ENCODE measurements around the gene P2RX7. TPM values are rescaled to one million over a fixed set of nuclear protein-coding genes. Genes with fewer than 3 reads are reported as not detected.

Gene P2RX7
- total and polyA plus RNA-seq, 8 donors, result 1.5 to 25.6 (median 2.1) TPM

DNA sequence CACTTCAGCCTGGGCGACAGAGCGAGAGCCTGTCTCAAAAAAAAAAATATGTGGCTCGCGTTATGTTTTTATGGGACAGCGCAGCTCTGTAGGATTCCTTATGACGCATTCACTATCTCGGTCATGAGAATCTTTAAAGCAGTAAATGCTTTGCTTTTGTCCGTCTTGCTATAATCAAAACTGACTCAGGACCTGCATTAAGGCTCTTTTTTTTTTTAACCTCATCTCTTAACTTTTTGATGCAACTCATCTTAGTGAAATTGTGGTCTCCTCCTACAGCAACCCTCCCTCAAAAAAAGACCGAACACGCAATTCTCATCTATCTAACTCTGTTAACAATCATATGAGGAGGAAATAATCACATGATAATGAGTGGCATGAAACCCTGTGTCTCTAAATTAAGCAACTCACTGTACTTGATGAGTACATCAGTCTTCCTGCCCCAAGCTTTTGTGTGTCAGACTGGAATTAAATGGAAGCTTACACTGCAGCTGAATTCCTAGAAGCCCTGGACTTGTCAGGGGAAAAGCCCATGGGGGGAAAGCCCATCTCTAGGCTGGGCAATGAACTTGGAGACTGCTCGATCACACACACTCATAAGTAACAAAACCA, 81.6 kb downstream of the P2RX7 start:
- ATAC-seq (peak; percentile 11), DNase-seq (no peak)
- TF ChIP-seq, protein P1, sequence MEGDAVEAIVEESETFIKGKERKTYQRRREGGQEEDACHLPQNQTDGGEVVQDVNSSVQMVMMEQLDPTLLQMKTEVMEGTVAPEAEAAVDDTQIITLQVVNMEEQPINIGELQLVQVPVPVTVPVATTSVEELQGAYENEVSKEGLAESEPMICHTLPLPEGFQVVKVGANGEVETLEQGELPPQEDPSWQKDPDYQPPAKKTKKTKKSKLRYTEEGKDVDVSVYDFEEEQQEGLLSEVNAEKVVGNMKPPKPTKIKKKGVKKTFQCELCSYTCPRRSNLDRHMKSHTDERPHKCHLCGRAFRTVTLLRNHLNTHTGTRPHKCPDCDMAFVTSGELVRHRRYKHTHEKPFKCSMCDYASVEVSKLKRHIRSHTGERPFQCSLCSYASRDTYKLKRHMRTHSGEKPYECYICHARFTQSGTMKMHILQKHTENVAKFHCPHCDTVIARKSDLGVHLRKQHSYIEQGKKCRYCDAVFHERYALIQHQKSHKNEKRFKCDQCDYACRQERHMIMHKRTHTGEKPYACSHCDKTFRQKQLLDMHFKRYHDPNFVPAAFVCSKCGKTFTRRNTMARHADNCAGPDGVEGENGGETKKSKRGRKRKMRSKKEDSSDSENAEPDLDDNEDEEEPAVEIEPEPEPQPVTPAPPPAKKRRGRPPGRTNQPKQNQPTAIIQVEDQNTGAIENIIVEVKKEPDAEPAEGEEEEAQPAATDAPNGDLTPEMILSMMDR (IDR thresholded peaks at IDR 0.05), result no peak
- Histone ChIP-seq H3K27ac (peak overlapping the region; percentile 70 to 84), H3K4me1 (peaks cover 16 to 57% of the 10 kb centered on the region in 2 donors), H3K27me3 (no peaks in the 10 kb centered on the region), H3K36me3 (peaks cover 0 to 32% of the 10 kb centered on the region in 2 donors), H3K4me3 (peak overlapping the region in 1 of 2 donors; percentile 11), H3K9me3 (no peaks in the 10 kb centered on the region)
- intact Hi-C loops (cut with DNase I), result no loop called here

DNA sequence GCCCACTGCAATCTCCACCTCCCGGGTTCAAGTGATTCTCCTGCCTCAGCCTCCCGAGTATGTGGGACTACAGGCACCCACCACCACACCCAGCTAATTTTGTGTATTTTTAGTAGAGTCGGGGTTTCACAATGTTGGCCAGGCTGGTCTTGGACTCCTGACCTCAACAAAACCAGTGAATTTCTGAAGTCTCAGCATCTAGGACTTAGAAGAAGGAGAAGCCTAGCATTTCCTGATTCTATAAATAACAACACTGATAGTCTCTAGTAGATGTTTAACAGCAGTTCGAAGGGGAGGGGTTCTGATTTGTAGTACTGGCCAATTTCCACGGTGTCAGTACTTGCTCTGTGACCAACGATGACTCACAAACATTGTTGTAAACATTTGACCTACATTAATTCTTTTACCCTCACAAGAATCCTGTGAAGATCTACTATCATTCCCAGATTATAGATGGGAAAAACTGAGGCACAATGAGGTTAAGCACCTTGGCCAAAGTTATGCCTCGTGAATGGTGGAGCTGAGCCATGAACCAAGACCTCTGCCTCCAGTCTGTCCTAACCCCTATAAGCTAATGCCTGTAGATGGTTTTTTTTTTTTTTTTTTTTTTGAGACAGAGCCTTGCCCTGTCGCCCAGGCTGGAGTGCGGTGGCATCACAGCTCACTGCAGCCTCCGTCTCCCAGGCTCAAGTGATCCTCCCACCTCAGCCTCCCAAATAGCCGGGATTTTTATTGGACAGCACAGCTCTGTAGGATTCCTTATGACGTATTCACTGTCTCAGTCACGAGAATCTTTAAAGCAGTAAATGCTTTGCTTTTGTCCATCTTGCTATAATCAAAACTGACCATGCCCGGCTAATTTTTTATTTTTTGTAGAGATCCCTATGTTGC, 82.4 kb downstream of the P2RX7 start:
- intact Hi-C loops (cut with DNase I), result no loop called here
- TF ChIP-seq, protein P1 (IDR thresholded peaks at IDR 0.05), result no peak
- DNase-seq, result peak in 2 of 4 donors; percentile 18 to 63

DNA sequence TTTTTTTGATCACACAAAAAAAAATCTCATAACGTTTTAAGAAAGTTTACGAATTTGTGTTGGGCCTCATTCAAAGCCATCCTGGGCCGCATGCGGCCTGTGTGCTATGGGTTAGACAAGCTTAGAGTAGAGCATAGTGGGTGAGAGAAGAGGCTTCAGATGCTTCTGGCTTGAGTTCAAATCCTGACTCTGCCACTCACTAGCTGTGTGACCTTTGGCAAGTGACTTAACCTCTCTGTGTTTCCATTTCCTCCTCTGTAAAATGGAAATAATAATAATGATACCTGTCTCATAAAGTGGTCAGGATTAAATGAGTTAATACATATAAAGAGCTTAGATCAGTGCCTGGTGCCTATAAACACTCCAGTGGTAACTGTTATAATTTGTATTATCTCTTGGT, 83.4 kb downstream of the P2RX7 start:
- ATAC-seq (no peak), DNase-seq (peak in 1 of 4 donors; percentile 37)
- Histone ChIP-seq H3K4me1 (peaks cover 9 to 50% of the 10 kb centered on the region in 2 donors), H3K27ac (no peak overlapping the region), H3K27me3 (no peaks in the 10 kb centered on the region), H3K9me3 (no peaks in the 10 kb centered on the region), H3K4me3 (no peak overlapping the region), H3K36me3 (peaks cover 0 to 43% of the 10 kb centered on the region in 2 donors)
- intact Hi-C loops (cut with DNase I), result no loop called here
- TF ChIP-seq, protein P1 (IDR thresholded peaks at IDR 0.05), result no peak

More for the DNA sequence above, 82.4 kb downstream of the P2RX7 start:
- peaks cover 0 to 37% of the 10 kb centered on the region in 2 donors for H3K36me3 ChIP-seq
- no peaks in the 10 kb centered on the region for H3K27me3 ChIP-seq
- H3K9me3 ChIP-seq, result no peaks in the 10 kb centered on the region
- H3K27ac ChIP-seq, result peak overlapping the region; percentile 70 to 84
- ATAC-seq, result peak; percentile 69
- H3K4me1 ChIP-seq, result peaks cover 16 to 57% of the 10 kb centered on the region in 2 donors
- no peak overlapping the region for H3K4me3 ChIP-seq

DNA sequence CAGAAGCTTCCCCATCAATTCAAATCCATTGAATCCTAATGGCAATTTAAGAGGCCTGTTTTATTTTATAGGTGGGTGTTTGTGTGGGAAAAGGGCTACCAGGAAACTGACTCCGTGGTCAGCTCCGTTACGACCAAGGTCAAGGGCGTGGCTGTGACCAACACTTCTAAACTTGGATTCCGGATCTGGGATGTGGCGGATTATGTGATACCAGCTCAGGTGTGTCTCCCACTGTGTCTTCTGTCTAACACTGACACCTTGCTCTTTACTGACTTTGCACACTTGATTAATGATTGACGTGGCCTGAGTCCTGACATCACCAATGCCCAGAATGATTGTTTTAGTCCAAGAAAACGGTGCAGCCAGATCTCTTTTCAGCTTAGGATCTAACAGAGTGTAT, 84.4 kb downstream of the P2RX7 start:
- H3K4me1 ChIP-seq, result peaks cover 6 to 42% of the 10 kb centered on the region in 2 donors
- no peak for ATAC-seq
- no peak overlapping the region for H3K4me3 ChIP-seq
- peaks cover 0 to 53% of the 10 kb centered on the region in 2 donors for H3K36me3 ChIP-seq
- H3K27ac ChIP-seq, result no peak overlapping the region
- TF ChIP-seq, protein P1 (IDR thresholded peaks at IDR 0.05), result no peak
- no peak for DNase-seq
- no peaks in the 10 kb centered on the region for H3K27me3 ChIP-seq
- no peaks in the 10 kb centered on the region for H3K9me3 ChIP-seq
- intact Hi-C loops (cut with DNase I), result no loop called here

DNA sequence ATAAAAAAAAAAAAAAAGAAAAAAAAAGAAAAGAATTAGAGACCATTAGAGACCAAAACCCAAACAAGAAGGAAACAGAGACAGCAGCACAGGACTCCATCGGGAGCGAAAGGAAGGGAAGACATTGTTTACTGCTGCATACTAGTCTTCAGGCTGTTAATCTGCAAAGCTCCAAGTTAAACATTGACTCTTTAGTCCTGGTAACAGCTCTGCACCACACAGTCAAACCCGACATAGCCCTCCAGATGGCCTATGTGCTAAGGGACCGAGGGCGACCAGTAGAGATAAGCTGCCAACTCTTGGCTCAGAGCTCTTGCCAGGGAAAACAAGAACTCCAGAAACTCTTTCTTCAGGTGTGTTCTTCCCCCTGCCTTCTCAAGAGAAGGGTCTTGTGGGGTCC, 85.1 kb downstream of the P2RX7 start:
- TF ChIP-seq, protein P1 (IDR thresholded peaks at IDR 0.05), result no peak
- intact Hi-C loops (cut with DNase I), result no loop called here
- peaks cover 6 to 35% of the 10 kb centered on the region in 2 donors for H3K4me1 ChIP-seq

More for the DNA sequence above, 85.1 kb downstream of the P2RX7 start:
- Histone ChIP-seq H3K36me3 (peaks cover 0 to 60% of the 10 kb centered on the region in 2 donors), H3K27me3 (no peaks in the 10 kb centered on the region), H3K27ac (no peak overlapping the region), H3K9me3 (no peaks in the 10 kb centered on the region), H3K4me3 (no peak overlapping the region)
- DNase-seq (peak in 1 of 4 donors; percentile 3), ATAC-seq (no peak)

Data from left lung (tissue), 10 donors.